Activated effector memory CD4-positive, alpha-beta T cell treated with Interleukin-2 at 50 U/mL for 16 hours (primary cell): ENCODE measurements around the gene AJAP1.

ENCODE experiments used
- DNase-seq: peaks from one replicate; pipeline ENCODE4 v3.0.0-alpha.2; 2020

Gene AJAP1

GRCh38 chr1:4778056-4778455 is 123.6 kb downstream of the AJAP1 start:
- no peak for DNase-seq

GRCh38 chr1:4781646-4782045 is 127.2 kb downstream of the AJAP1 start:
- no peak for DNase-seq

- DNase-seq, result no peak
Measured at GRCh38 chr1:4784761-4785160, 130.4 kb downstream of the AJAP1 start.

- DNase-seq, result no peak
Measured at GRCh38 chr1:4786055-4786454, 131.6 kb downstream of the AJAP1 start.

DNA sequence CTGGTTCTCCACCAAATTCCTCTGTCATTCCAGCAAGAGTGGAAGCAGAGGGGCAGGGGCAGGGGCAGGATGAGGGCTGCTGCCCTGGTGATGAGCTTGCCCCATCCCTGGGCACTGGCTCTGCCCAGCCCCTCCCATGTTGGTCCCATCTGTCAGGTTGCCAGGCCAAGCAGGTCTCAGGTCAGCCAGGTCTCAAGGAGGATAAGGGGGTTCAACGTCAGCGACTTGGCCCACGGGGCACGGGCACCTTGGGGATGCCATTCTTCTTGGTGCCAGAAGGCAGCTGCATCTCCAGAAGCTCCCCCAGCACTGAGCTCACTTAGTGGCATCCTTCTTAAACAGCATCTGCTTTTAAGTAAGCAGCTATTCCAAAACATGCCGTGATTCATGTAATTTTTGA is 133.1 kb downstream of the AJAP1 start:
- DNase-seq, result no peak

DNA sequence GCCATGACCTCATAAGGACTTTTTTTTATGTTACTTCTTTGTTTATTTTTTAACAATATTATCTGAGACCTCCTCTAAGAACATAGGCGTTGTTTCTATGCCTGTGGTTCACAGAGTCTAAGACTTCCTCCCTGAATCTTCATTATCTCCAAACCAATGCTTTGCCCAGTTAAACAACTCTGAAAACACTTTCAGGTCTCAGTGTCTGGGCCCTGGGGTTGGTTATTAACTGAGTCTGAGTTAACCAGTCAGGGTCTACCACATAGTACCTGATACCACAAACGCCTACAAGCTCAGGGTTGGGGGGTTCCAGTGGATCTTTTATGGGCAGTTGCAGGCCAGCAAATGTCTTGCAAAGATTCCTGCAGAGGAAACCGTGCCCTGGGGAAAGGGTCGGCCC is 138.2 kb downstream of the AJAP1 start:
- DNase-seq, result no peak

- DNase-seq, result no peak
Measured at GRCh38 chr1:4794020-4794780, 139.8 kb downstream of the AJAP1 start.

DNA sequence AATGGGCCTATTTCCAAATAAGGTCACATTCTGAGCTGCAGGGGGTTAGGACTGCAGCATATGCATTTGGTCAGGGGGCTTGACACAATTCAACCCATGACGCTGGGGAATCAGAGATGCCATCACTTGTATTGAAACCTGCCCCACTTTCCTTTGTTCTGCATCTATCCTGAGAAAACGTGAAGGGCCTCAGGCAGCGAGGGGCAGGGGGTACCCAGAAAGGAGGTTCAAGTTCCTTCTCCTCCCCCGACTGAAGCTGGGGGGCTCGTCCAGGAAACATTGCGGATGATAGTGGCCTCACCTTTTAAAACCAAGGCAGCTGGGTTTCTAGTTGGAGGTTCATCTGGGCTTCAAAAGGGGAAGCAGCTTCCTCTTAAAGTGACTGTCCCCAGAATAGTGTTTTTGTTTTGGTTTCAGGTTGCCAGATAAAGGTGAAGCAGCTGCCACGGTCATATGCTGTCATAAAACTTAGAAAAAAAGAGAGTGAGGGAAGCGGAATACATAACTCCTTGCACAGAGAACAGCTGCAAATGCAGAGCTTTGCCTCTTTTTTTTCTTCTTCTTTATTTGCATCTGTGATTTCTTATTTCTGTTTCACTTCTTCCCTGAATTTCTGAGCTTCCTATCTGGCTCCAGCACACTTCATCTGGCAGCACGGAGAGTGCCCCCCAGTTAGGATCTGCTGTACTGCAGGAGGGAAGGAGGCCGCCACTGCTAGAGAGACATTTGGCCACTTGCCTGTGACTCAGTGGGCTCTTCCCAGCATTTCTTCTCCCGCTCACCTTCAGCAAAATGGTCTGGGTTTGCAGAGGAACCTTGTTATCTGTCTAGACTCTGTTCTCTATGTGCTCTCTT is 142.0 kb downstream of the AJAP1 start:
- no peak for DNase-seq

- DNase-seq, result no peak
Measured at GRCh38 chr1:4797016-4797410, 142.6 kb downstream of the AJAP1 start.

- DNase-seq, result no peak
Measured at GRCh38 chr1:4797429-4797828, 143.0 kb downstream of the AJAP1 start.

- DNase-seq, result no peak
Measured at GRCh38 chr1:4801192-4801924, 146.9 kb downstream of the AJAP1 start.

GRCh38 chr1:4802024-4802423 is 147.6 kb downstream of the AJAP1 start:
- no peak for DNase-seq

- DNase-seq, result no peak
Measured at GRCh38 chr1:4803335-4803734, 148.9 kb downstream of the AJAP1 start.

- DNase-seq, result no peak
Measured at GRCh38 chr1:4805987-4806386, 151.6 kb downstream of the AJAP1 start.

- DNase-seq, result no peak
Measured at GRCh38 chr1:4820543-4820942, 166.1 kb downstream of the AJAP1 start.

GRCh38 chr1:4825800-4826450 is 171.5 kb downstream of the AJAP1 start:
- no peak for DNase-seq

- no peak for DNase-seq
Measured at GRCh38 chr1:4830707-4831106, 176.3 kb downstream of the AJAP1 start.

GRCh38 chr1:4836574-4836973 is 182.2 kb downstream of the AJAP1 start:
- DNase-seq, result no peak

- DNase-seq, result no peak
Measured at GRCh38 chr1:4837031-4837600, 182.7 kb downstream of the AJAP1 start.

DNA sequence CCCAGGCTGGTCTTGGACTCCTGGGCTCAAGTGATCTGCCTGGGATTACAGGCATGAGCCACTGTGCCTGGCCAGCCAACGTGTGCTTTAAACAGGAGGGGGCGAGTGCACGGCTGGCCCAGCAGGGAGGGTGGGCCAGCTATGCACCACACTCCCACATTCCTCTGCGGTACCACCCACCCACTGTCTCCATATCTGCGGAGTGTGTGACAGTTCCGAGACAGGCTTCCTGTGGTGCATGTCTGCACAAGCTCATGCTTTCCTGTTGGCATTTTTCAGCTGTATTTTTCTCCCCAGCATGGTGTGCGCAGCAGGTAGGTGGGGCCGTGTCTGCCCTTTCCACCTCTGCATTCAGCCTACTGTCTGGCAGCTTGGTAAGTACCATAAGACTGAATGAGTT is 183.3 kb downstream of the AJAP1 start:
- DNase-seq, result no peak

GRCh38 chr1:4838231-4838630 is 183.8 kb downstream of the AJAP1 start:
- no peak for DNase-seq
